DND-41 (cell line): ENCODE data around the gene CRACR2B.

Source experiments
- CTCF ChIP-seq: IDR thresholded peaks from 2 replicates; pipeline ENCODE4 v1.5.1; 2012; ENCODE audit warnings: borderline replicate concordance, low read length, moderate library complexity, mild to moderate bottlenecking; ENCODE audit not compliant: poor library complexity, severe bottlenecking; ENCODE audit errors: extremely low read depth
- EZH2 ChIP-seq: IDR thresholded peaks from 3 replicates; pipeline ENCODE4 v1.6.1; 2012; ENCODE audit warnings: borderline replicate concordance, low read depth, mild to moderate bottlenecking, moderate library complexity, low read length, inconsistent platforms; ENCODE audit not compliant: severe bottlenecking

DNA sequence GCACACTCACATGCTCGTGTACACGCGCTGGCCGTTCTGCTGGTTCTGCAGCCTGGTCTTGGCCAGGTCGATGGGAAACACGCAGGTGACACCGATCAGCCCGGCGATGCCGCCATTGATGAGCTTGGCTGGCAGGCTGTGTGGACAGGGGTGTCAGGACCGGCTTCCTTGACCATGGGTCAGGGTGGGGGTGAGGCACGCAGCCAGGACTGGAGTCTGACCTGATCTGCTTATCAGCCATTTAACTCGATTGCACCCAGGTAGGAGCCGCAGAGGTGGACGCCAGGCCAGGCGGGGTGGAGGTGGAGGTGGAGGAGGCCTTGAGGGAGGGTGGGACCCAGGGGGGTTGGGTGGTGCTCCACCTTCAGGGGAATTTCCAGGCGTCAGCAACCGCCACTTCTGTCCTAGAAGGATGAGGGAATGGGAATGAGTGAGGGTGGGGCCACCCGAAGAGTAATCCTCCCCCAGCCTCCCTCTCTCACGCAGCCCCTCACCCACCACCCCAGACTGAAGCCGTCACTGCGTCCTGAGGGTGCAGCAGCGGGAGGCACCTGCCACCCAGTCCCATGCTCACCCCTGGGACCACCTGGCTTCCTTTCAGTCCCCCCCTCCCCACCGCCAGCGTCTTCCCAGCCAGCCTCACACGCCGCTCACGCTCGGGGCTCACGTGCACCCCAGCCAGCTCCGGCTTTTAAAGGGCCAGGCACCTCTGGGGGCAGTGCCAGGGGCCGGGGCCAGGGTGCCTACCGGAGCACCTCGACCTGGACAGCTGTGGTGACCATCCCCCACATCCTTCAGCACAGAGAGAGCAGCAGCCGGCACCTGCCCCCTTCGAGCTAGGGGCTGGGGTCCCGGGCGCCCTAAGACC is 32.7 kb upstream of the CRACR2B start:
- TF ChIP-seq CTCF, result no peak
- no peak for TF ChIP-seq EZH2
